Measurements from ENCODE around the gene C4orf50.

DNA sequence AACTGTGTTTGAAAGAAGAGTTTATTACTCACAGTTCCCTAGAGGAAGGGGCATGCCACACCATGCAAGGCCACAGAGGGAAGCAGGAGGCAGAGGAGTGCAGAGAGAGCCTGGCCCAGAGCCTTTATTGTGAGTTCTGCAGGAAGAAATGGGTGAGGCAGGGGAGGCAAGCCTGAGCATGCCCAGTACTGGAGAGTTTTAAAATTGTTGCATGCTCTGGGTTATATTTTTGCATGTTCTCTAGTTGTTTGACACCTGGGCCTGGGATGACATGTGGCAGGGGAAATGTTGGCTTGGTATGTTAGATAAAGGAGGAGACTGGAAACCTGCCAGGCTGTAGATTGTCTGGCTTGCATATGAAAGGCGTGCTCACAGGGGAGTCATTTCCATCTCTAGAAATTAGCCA, 105.6 kb downstream of the C4orf50 start:
- TF ChIP-seq, protein P1, sequence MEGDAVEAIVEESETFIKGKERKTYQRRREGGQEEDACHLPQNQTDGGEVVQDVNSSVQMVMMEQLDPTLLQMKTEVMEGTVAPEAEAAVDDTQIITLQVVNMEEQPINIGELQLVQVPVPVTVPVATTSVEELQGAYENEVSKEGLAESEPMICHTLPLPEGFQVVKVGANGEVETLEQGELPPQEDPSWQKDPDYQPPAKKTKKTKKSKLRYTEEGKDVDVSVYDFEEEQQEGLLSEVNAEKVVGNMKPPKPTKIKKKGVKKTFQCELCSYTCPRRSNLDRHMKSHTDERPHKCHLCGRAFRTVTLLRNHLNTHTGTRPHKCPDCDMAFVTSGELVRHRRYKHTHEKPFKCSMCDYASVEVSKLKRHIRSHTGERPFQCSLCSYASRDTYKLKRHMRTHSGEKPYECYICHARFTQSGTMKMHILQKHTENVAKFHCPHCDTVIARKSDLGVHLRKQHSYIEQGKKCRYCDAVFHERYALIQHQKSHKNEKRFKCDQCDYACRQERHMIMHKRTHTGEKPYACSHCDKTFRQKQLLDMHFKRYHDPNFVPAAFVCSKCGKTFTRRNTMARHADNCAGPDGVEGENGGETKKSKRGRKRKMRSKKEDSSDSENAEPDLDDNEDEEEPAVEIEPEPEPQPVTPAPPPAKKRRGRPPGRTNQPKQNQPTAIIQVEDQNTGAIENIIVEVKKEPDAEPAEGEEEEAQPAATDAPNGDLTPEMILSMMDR (IDR thresholded peaks at IDR 0.05) = no peak
- TF ChIP-seq POLR2A (IDR thresholded peaks at IDR 0.05) = no peak

Measured in tibial nerve (tissue), 3 donors.